ENCODE data around the gene ARHGAP27. TPM values are rescaled to one million over a fixed set of nuclear protein-coding genes. Genes with fewer than 3 reads are reported as not detected.
"Not testable (repeated sequence)": the region's sequence is repeated elsewhere in the genome, so short reads cannot be mapped to it uniquely, and the experiment has no call there.

The ARHGAP27 gene
- polyA plus RNA-seq, 12 donors, result 6.0 to 25.7 (median 9.4) TPM; not detected in 1

- not testable (repeated sequence) for DNase-seq
Measured at GRCh38 chr17:45448066-45448465, 15.4 kb upstream of the ARHGAP27 start.

GRCh38 chr17:45447650-45448049 is 15.0 kb upstream of the ARHGAP27 start:
- DNase-seq, result not testable (repeated sequence)

GRCh38 chr17:45446872-45447625 is 14.4 kb upstream of the ARHGAP27 start:
- not testable (repeated sequence) for DNase-seq

GRCh38 chr17:45445901-45446743 is 13.5 kb upstream of the ARHGAP27 start:
- DNase-seq, result not testable (repeated sequence)

- DNase-seq, result not testable (repeated sequence)
Measured at GRCh38 chr17:45444856-45445820, 12.5 kb upstream of the ARHGAP27 start.

GRCh38 chr17:45444301-45444700 is 11.6 kb upstream of the ARHGAP27 start:
- not testable (repeated sequence) for DNase-seq

- DNase-seq, result not testable (repeated sequence)
Measured at GRCh38 chr17:45443371-45444260, 10.9 kb upstream of the ARHGAP27 start.

GRCh38 chr17:45441526-45442310 is 9.0 kb upstream of the ARHGAP27 start:
- DNase-seq, result no peak

- DNase-seq, result not testable (repeated sequence)
Measured at GRCh38 chr17:45440839-45441515, 8.3 kb upstream of the ARHGAP27 start.

- no peak for DNase-seq
Measured at GRCh38 chr17:45440161-45440778, 7.6 kb upstream of the ARHGAP27 start.

- no peak for DNase-seq
Measured at GRCh38 chr17:45438931-45439610, 6.4 kb upstream of the ARHGAP27 start.

GRCh38 chr17:45437465-45438283 is 5.0 kb upstream of the ARHGAP27 start:
- no peak for DNase-seq

- DNase-seq, result no peak
Measured at GRCh38 chr17:45436625-45437464, 4.2 kb upstream of the ARHGAP27 start.

- DNase-seq, result no peak
Measured at GRCh38 chr17:45436161-45436560, 3.5 kb upstream of the ARHGAP27 start.

- DNase-seq, result no peak
Measured at GRCh38 chr17:45435481-45435880, 2.8 kb upstream of the ARHGAP27 start.

GRCh38 chr17:45433159-45433535 is 477 bp upstream of the ARHGAP27 start:
- DNase-seq, result no peak
